ENCODE results near the gene PRSS50.

The PRSS50 gene

GRCh38 chr3:46730819-46731218 lies 13.2 kb upstream of the PRSS50 start:
- DNase-seq: no peak
- in situ Hi-C loops (cut with MboI; ENCODE audit: low pct_unique_long_range_greater_than_20kb, low sequenced_read_pairs): no loop called here

GRCh38 chr3:46729038-46729437 lies 11.4 kb upstream of the PRSS50 start:
- no peak for DNase-seq
- in situ Hi-C loops (cut with MboI; ENCODE audit: low pct_unique_long_range_greater_than_20kb, low sequenced_read_pairs): no loop called here

- in situ Hi-C loops (cut with MboI; ENCODE audit: low pct_unique_long_range_greater_than_20kb, low sequenced_read_pairs): no loop called here
- no peak for DNase-seq
These were observed 8.1 kb upstream of the PRSS50 start for GRCh38 chr3:46725621-46726314.

- in situ Hi-C loops (cut with MboI; ENCODE audit: low pct_unique_long_range_greater_than_20kb, low sequenced_read_pairs): loop anchor here (25.0 kb wide), 1 partner anchor 638 kb away; no protein-coding TSS in a partner anchor
- no peak for DNase-seq
These were observed 6.8 kb upstream of the PRSS50 start for GRCh38 chr3:46724424-46724823.

GRCh38 chr3:46722443-46722842 lies 4.8 kb upstream of the PRSS50 start:
- no peak for DNase-seq
- in situ Hi-C loops (cut with MboI; ENCODE audit: low pct_unique_long_range_greater_than_20kb, low sequenced_read_pairs): loop anchor here (25.0 kb wide), 1 partner anchor 640 kb away; no protein-coding TSS in a partner anchor

GRCh38 chr3:46721009-46721408 lies 3.3 kb upstream of the PRSS50 start:
- no peak for DNase-seq
- in situ Hi-C loops (cut with MboI; ENCODE audit: low pct_unique_long_range_greater_than_20kb, low sequenced_read_pairs): loop anchor here (25.0 kb wide), 1 partner anchor 641 kb away; no protein-coding TSS in a partner anchor

GRCh38 chr3:46719735-46720271 lies 2.1 kb upstream of the PRSS50 start:
- DNase-seq: no peak
- in situ Hi-C loops (cut with MboI; ENCODE audit: low pct_unique_long_range_greater_than_20kb, low sequenced_read_pairs): loop anchor here (10.0 to 25.0 kb wide), 2 partner anchors 185 to 642 kb away; no protein-coding TSS in a partner anchor

- in situ Hi-C loops (cut with MboI; ENCODE audit: low pct_unique_long_range_greater_than_20kb, low sequenced_read_pairs): loop anchor here (10.0 to 25.0 kb wide), 2 partner anchors 186 to 643 kb away; no protein-coding TSS in a partner anchor
These were observed 1.4 kb upstream of the PRSS50 start for GRCh38 chr3:46719044-46719565.

GRCh38 chr3:46716461-46717441 lies 918 bp downstream of the PRSS50 start:
- in situ Hi-C loops (cut with MboI; ENCODE audit: low pct_unique_long_range_greater_than_20kb, low sequenced_read_pairs): loop anchor here (10.0 to 25.0 kb wide), 2 partner anchors 188 to 646 kb away; no protein-coding TSS in a partner anchor

More at GRCh38 chr3:46719044-46719565, 1.4 kb upstream of the PRSS50 start:
- no peak for DNase-seq

GRCh38 chr3:46715507-46716175 lies 2.0 kb downstream of the PRSS50 start:
- in situ Hi-C loops (cut with MboI; ENCODE audit: low pct_unique_long_range_greater_than_20kb, low sequenced_read_pairs): loop anchor here (10.0 to 25.0 kb wide), 2 partner anchors 189 to 647 kb away; no protein-coding TSS in a partner anchor
- DNase-seq: no peak

More at GRCh38 chr3:46716461-46717441, 918 bp downstream of the PRSS50 start:
- DNase-seq: no peak

GRCh38 chr3:46714728-46715506 lies 2.8 kb downstream of the PRSS50 start:
- DNase-seq: no peak
- in situ Hi-C loops (cut with MboI; ENCODE audit: low pct_unique_long_range_greater_than_20kb, low sequenced_read_pairs): loop anchor here (10.0 to 25.0 kb wide), 2 partner anchors 190 to 647 kb away; no protein-coding TSS in a partner anchor

GRCh38 chr3:46713898-46714552 lies 3.6 kb downstream of the PRSS50 start:
- in situ Hi-C loops (cut with MboI; ENCODE audit: low pct_unique_long_range_greater_than_20kb, low sequenced_read_pairs): loop anchor here (10.0 to 25.0 kb wide), 2 partner anchors 191 to 648 kb away; no protein-coding TSS in a partner anchor
- no peak for DNase-seq

GRCh38 chr3:46713050-46713897 lies 4.4 kb downstream of the PRSS50 start:
- in situ Hi-C loops (cut with MboI; ENCODE audit: low pct_unique_long_range_greater_than_20kb, low sequenced_read_pairs): loop anchor here (10.0 to 25.0 kb wide), 2 partner anchors 192 to 649 kb away; no protein-coding TSS in a partner anchor
- DNase-seq: no peak

- DNase-seq: no peak
- in situ Hi-C loops (cut with MboI; ENCODE audit: low pct_unique_long_range_greater_than_20kb, low sequenced_read_pairs): loop anchor here (10.0 to 25.0 kb wide), 2 partner anchors 192 to 650 kb away; no protein-coding TSS in a partner anchor
These were observed 5.2 kb downstream of the PRSS50 start for GRCh38 chr3:46712191-46713049.

GRCh38 chr3:46711760-46712159 lies 5.9 kb downstream of the PRSS50 start:
- in situ Hi-C loops (cut with MboI; ENCODE audit: low pct_unique_long_range_greater_than_20kb, low sequenced_read_pairs): loop anchor here (10.0 to 25.0 kb wide), 2 partner anchors 193 to 651 kb away; no protein-coding TSS in a partner anchor

More at GRCh38 chr3:46711760-46712159, 5.9 kb downstream of the PRSS50 start:
- DNase-seq: no peak

Measured in KBM-7 (cell line).